GM23338 (cell line): ENCODE results near the gene ZDHHC12. TPM values are rescaled to one million over a fixed set of nuclear protein-coding genes. Genes with fewer than 3 reads are reported as not detected.

Experiments
- ATAC-seq: fragments of 200-7000 bp; cut with Tn5 transposase; 3 replicates; pipeline ENCODE4 v1.9.1; 2020
- DNase-seq: peaks from one replicate; pipeline ENCODE4 v3.0.0-alpha.2; 2015; ENCODE audit warnings: low spot score
- H2AFZ ChIP-seq: fragments of 200-600 bp; sonication (generic); 2 replicates; pipeline ENCODE4 v1.8.0; 2016; ENCODE audit warnings: antibody characterized with exemption, mild to moderate bottlenecking, moderate library complexity
- H3F3A ChIP-seq: fragments of 200-600 bp; sonication (generic); replicated peaks from 2 replicates; pipeline ENCODE4 v1.8.0; 2017; ENCODE audit warnings: antibody characterized with exemption, mixed run types, low read depth
- H3K27ac ChIP-seq: fragments of 200-600 bp; sonication (generic); 2 replicates; pipeline ENCODE4 v1.6.1; 2016; ENCODE audit warnings: low read depth
- H3K27me3 ChIP-seq: fragments of 200-600 bp; sonication (generic); 2 replicates; pipeline ENCODE4 v1.8.0; 2016; ENCODE audit warnings: mild to moderate bottlenecking, mixed run types, moderate library complexity; ENCODE audit not compliant: insufficient read depth
- H3K36me3 ChIP-seq: fragments of 200-600 bp; sonication (generic); 2 replicates; pipeline ENCODE4 v1.8.0; 2016; ENCODE audit warnings: mild to moderate bottlenecking; ENCODE audit not compliant: insufficient read depth
- H3K4me1 ChIP-seq: fragments of 200-600 bp; sonication (generic); 2 replicates; pipeline ENCODE4 v1.8.0; 2016; ENCODE audit warnings: mild to moderate bottlenecking, moderate library complexity; ENCODE audit not compliant: insufficient read depth
- H3K4me2 ChIP-seq: fragments of 200-600 bp; sonication (generic); 2 replicates; pipeline ENCODE4 v1.7.1; 2017; ENCODE audit warnings: mixed run types
- H3K4me3 ChIP-seq: fragments of 200-600 bp; sonication (generic); 2 replicates; pipeline ENCODE4 v1.6.1; 2016; ENCODE audit warnings: mixed run types
- H3K79me2 ChIP-seq: fragments of 200-600 bp; sonication (generic); replicated peaks from 2 replicates; pipeline ENCODE4 v1.8.0; 2017; ENCODE audit warnings: mild to moderate bottlenecking; ENCODE audit not compliant: insufficient read depth
- H3K9me2 ChIP-seq: fragments of 200-600 bp; sonication (generic); 2 replicates; pipeline ENCODE4 v1.8.0; 2017; ENCODE audit not compliant: insufficient read depth
- H4K20me1 ChIP-seq: fragments of 200-600 bp; sonication (generic); replicated peaks from 2 replicates; pipeline ENCODE4 v1.8.0; 2017; ENCODE audit warnings: mild to moderate bottlenecking; ENCODE audit not compliant: insufficient read depth
- H3K27ac Mint-ChIP-seq: 2 replicates; pipeline ENCODE4 v1.8.0; 2020; ENCODE audit warnings: inconsistent platforms, mild to moderate bottlenecking, moderate library complexity, mixed read lengths
- H3K27me3 Mint-ChIP-seq: 3 replicates; pipeline ENCODE4 v1.8.0; 2022; ENCODE audit warnings: low read depth, mild to moderate bottlenecking, moderate library complexity, mixed read lengths, inconsistent platforms; ENCODE audit not compliant: insufficient read depth, poor library complexity
- H3K36me3 Mint-ChIP-seq: 3 replicates; pipeline ENCODE4 v1.8.0; 2021; ENCODE audit warnings: low read depth, mild to moderate bottlenecking, inconsistent platforms, moderate library complexity, mixed read lengths
- H3K4me1 Mint-ChIP-seq: 3 replicates; pipeline ENCODE4 v1.8.0; 2020; ENCODE audit warnings: mild to moderate bottlenecking, inconsistent platforms, mixed read lengths
- H3K4me3 Mint-ChIP-seq: 3 replicates; pipeline ENCODE4 v1.8.0; 2021; ENCODE audit warnings: moderate library complexity, mild to moderate bottlenecking, inconsistent platforms, mixed read lengths
- H3K9me3 Mint-ChIP-seq: 3 replicates; pipeline ENCODE4 v1.8.0; 2020; ENCODE audit warnings: moderate library complexity, mild to moderate bottlenecking, inconsistent platforms, mixed read lengths
- CREB1 ChIP-seq: fragments of 250-450 bp; sonication (Bioruptor Pico); IDR thresholded peaks from 2 replicates; pipeline ENCODE4 v1.5.0; 2020; ENCODE audit warnings: low read depth, mild to moderate bottlenecking, moderate library complexity
- CTCF ChIP-seq, 2 experiments: fragments of 200-600 bp in 1 of 2; sonication (generic) in 1 of 2; conservative IDR thresholded peaks; 2 replicates each; pipeline versions ENCODE4 v1.5.1 to v1.6.1; 2016 to 2017; ENCODE audit warnings: antibody characterized with exemption in 2 of 2, low read depth in 2 of 2, mild to moderate bottlenecking in 2 of 2, moderate library complexity in 1 of 2
- ETS1 ChIP-seq: IDR thresholded peaks from 2 replicates; pipeline ENCODE4 v1.6.1; 2016; ENCODE audit warnings: antibody characterized with exemption
- EZH2 ChIP-seq: fragments of 200-600 bp; sonication (generic); IDR thresholded peaks from one replicate; pipeline ENCODE4 v1.8.0; 2017; ENCODE audit warnings: antibody characterized with exemption, mild to moderate bottlenecking, low read depth; ENCODE audit not compliant: unreplicated experiment
- EZH2phosphoT487 ChIP-seq: fragments of 200-600 bp; sonication (generic); IDR thresholded peaks from one replicate; pipeline ENCODE4 v1.8.1; 2018; ENCODE audit warnings: antibody characterized with exemption; ENCODE audit not compliant: unreplicated experiment
- JUNB ChIP-seq: IDR thresholded peaks from one replicate; pipeline ENCODE4 v1.6.1; 2016; ENCODE audit warnings: antibody characterized with exemption; ENCODE audit not compliant: unreplicated experiment
- NANOG ChIP-seq: IDR thresholded peaks from 2 replicates; pipeline ENCODE4 v1.6.1; 2016; ENCODE audit warnings: antibody characterized with exemption, borderline replicate concordance
- POLR2AphosphoS5 ChIP-seq: IDR thresholded peaks from 2 replicates; pipeline ENCODE4 v1.6.1; 2016; ENCODE audit warnings: antibody characterized with exemption, low read depth
- REST ChIP-seq: IDR thresholded peaks from one replicate; pipeline ENCODE4 v1.6.1; 2018; ENCODE audit warnings: antibody characterized with exemption; ENCODE audit not compliant: unreplicated experiment
- STAT1 ChIP-seq: IDR thresholded peaks from one replicate; pipeline ENCODE4 v1.6.1; 2016; ENCODE audit warnings: antibody characterized with exemption; ENCODE audit not compliant: unreplicated experiment
- ZNF114 ChIP-seq: fragments of 250-450 bp; sonication (Bioruptor Pico); IDR thresholded peaks from 2 replicates; pipeline ENCODE4 v1.5.0; 2020; ENCODE audit warnings: mild to moderate bottlenecking, moderate library complexity
- ZNF331 ChIP-seq: fragments of 250-450 bp; sonication (Bioruptor Pico); IDR thresholded peaks from 2 replicates; pipeline ENCODE4 v1.5.0; 2020; ENCODE audit warnings: low read depth, mild to moderate bottlenecking, moderate library complexity
- ZNF462 ChIP-seq: fragments of 250-450 bp; sonication (Bioruptor Pico); IDR thresholded peaks from 2 replicates; pipeline ENCODE4 v1.5.0; 2020; ENCODE audit warnings: mild to moderate bottlenecking, moderate library complexity
- polyA plus RNA-seq: library from polyadenylated mRNA; unstranded; fragments of >200 nt; fragmentation: Nextera tagmentation; extraction: Ambion mirVana; gene quantifications from 2 replicates; pipeline ENCODE4 v1.2.1, GENCODE V29; 2016
- total RNA-seq: library from RNA; depleted of rRNA; stranded (reverse); fragments of >200 nt; shearing (Covaris generic); gene quantifications from 2 replicates; pipeline ENCODE4 v1.2.3, GENCODE V29; 2014

Gene ZDHHC12
- total and polyA plus RNA-seq, 2 experiments from 2014 or later = 47.5 to 54.1 TPM

GRCh38 chr9:128729302-128729701 lies 5.4 kb upstream of the ZDHHC12 start:
- Histone ChIP-seq H3K4me2 (no peak overlapping the region), H3K4me1 (no peaks in the 10 kb centered on the region), H2AFZ (no peak overlapping the region), H3K36me3 (no peaks in the 10 kb centered on the region), H3K79me2 (no peaks in the 10 kb centered on the region), H4K20me1 (no peaks in the 10 kb centered on the region), H3K27me3 (no peaks in the 10 kb centered on the region), H3F3A (peaks cover 4% of the 10 kb centered on the region; the same call in 1 of the 2 replicates), H3K9me2 (no peaks in the 10 kb centered on the region), H3K27ac (no peak overlapping the region), H3K4me3 (no peak overlapping the region)
- Mint-ChIP-seq H3K27ac (peak overlapping the region; percentile 52; the same call in 1 of the 2 replicates), H3K9me3 (no peaks in the 10 kb centered on the region; the same call in 2 of the 3 replicates), H3K27me3 (peaks cover 15% of the 10 kb centered on the region), H3K4me1 (peaks cover 16% of the 10 kb centered on the region), H3K36me3 (0 out of 3 replicates have a peak, but pooled peaks cover 3% of the 10 kb centered on the region), H3K4me3 (no peak overlapping the region)
- DNase-seq = no peak
- no peak for TF ChIP-seq JUNB
- TF ChIP-seq ETS1 = no peak
- TF ChIP-seq POLR2AphosphoS5 = no peak
- TF ChIP-seq STAT1 = no peak
- no peak for TF ChIP-seq ZNF331 (CRISPR knock-in tag)
- TF ChIP-seq EZH2phosphoT487 = no peak
- no peak for TF ChIP-seq ZNF462 (CRISPR knock-in tag)
- no peak for TF ChIP-seq ZNF114 (CRISPR knock-in tag)
- TF ChIP-seq EZH2 = no peak
- no peak for TF ChIP-seq CTCF (conservative IDR thresholded peaks at IDR 0.05; ENCODE audit: low read depth in 2 of 2)
- TF ChIP-seq CREB1 = no peak
- TF ChIP-seq NANOG = no peak
- TF ChIP-seq REST = no peak
- ATAC-seq = no peak
